ENCODE results near the gene PIK3R6.

The PIK3R6 gene

DNA sequence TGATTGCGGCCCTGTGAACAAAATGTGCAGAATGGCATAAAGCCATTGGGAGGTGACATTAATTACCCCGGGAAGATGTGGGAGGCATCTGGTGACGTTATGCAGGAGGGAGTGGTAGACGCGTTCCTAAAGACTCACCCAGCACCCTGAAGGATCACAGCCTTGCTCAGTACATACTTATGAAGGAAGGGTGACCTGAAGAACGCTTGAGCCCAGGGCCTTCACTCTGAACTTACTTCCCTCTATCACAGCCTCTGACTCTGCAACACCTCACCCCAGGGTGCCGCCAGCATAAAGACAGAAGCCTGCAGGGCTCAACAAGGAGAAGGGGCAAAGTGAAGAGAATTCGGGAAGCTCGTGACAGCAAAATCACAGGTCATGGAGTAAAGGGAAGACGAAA, 77.7 kb downstream of the PIK3R6 start:
- no peaks in the 10 kb centered on the region for H3K36me3 ChIP-seq (ENCODE audit: insufficient read depth)
- H3K79me2 ChIP-seq (ENCODE audit: insufficient read depth, low read depth) = no peaks in the 10 kb centered on the region
- H3K4me1 ChIP-seq (ENCODE audit: low read depth, poor library complexity, severe bottlenecking) = no peaks in the 10 kb centered on the region
- H3K4me3 ChIP-seq (IDR thresholded peaks at IDR 0.05; ENCODE audit: insufficient read depth, low read depth, low read length) = no peak overlapping the region
- no peak overlapping the region for H3K9ac ChIP-seq
- H4K20me1 ChIP-seq (ENCODE audit: insufficient read depth) = no peaks in the 10 kb centered on the region
- H3K27me3 ChIP-seq (ENCODE audit: insufficient read depth, low read depth) = no peaks in the 10 kb centered on the region
- H3K4me2 ChIP-seq = no peak overlapping the region
- no peak overlapping the region for H3K27ac ChIP-seq
- no peak overlapping the region for H2AFZ ChIP-seq (ENCODE audit: low read depth)
- TF ChIP-seq CTCF (conservative IDR thresholded peaks at IDR 0.05; ENCODE audit: low read depth, low read length) = no peak

DNA sequence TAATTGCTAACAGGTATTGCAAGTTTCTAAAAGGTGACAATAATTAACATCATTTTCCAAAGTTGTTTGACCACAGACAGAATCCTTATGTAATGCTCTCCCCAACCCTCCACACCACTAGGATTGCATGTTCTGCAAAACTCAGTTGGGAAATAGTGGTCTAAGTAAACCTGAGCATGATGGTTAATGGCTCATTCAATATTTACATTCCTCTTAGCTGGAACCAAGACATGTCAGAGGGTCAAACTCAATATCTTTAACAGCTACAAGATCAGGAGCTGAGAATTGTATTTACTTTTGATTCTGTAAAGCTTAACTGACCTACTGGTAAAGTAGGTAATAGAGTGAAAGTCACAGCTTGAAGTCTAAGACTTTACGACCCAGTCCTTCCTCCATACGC, 78.5 kb downstream of the PIK3R6 start:
- Histone ChIP-seq H4K20me1 (ENCODE audit: insufficient read depth) (no peaks in the 10 kb centered on the region), H3K4me2 (no peak overlapping the region), H3K36me3 (ENCODE audit: insufficient read depth) (no peaks in the 10 kb centered on the region), H3K79me2 (ENCODE audit: insufficient read depth, low read depth) (no peaks in the 10 kb centered on the region), H3K4me3 (IDR thresholded peaks at IDR 0.05; ENCODE audit: insufficient read depth, low read depth, low read length) (no peak overlapping the region), H2AFZ (ENCODE audit: low read depth) (no peak overlapping the region), H3K27ac (no peak overlapping the region), H3K4me1 (ENCODE audit: low read depth, poor library complexity, severe bottlenecking) (no peaks in the 10 kb centered on the region), H3K9ac (no peak overlapping the region), H3K27me3 (ENCODE audit: insufficient read depth, low read depth) (no peaks in the 10 kb centered on the region)
- no peak for TF ChIP-seq CTCF (conservative IDR thresholded peaks at IDR 0.05; ENCODE audit: low read depth, low read length)

GRCh38 chr17:8785547-8786413, 81.7 kb downstream of the PIK3R6 start:
- no peak overlapping the region for H3K4me2 ChIP-seq
- no peak overlapping the region for H2AFZ ChIP-seq (ENCODE audit: low read depth)
- H3K36me3 ChIP-seq (ENCODE audit: insufficient read depth) = no peaks in the 10 kb centered on the region
- H3K9ac ChIP-seq = no peak overlapping the region
- H4K20me1 ChIP-seq (ENCODE audit: insufficient read depth) = no peaks in the 10 kb centered on the region
- no peaks in the 10 kb centered on the region for H3K79me2 ChIP-seq (ENCODE audit: insufficient read depth, low read depth)
- H3K4me1 ChIP-seq (ENCODE audit: low read depth, poor library complexity, severe bottlenecking) = no peaks in the 10 kb centered on the region
- no peak overlapping the region for H3K27ac ChIP-seq
- no peaks in the 10 kb centered on the region for H3K27me3 ChIP-seq (ENCODE audit: insufficient read depth, low read depth)
- H3K4me3 ChIP-seq (IDR thresholded peaks at IDR 0.05; ENCODE audit: insufficient read depth, low read depth, low read length) = no peak overlapping the region
- TF ChIP-seq CTCF (conservative IDR thresholded peaks at IDR 0.05; ENCODE audit: low read depth, low read length) = peak; percentile 56

- no peak overlapping the region for H3K9ac ChIP-seq
- H3K4me2 ChIP-seq = no peak overlapping the region
- no peak overlapping the region for H2AFZ ChIP-seq (ENCODE audit: low read depth)
- no peaks in the 10 kb centered on the region for H3K4me1 ChIP-seq (ENCODE audit: low read depth, poor library complexity, severe bottlenecking)
- no peaks in the 10 kb centered on the region for H3K36me3 ChIP-seq (ENCODE audit: insufficient read depth)
- no peak for TF ChIP-seq CTCF (conservative IDR thresholded peaks at IDR 0.05; ENCODE audit: low read depth, low read length)
- H4K20me1 ChIP-seq (ENCODE audit: insufficient read depth) = no peaks in the 10 kb centered on the region
- H3K27me3 ChIP-seq (ENCODE audit: insufficient read depth, low read depth) = no peaks in the 10 kb centered on the region
- no peak overlapping the region for H3K27ac ChIP-seq
- H3K4me3 ChIP-seq (IDR thresholded peaks at IDR 0.05; ENCODE audit: insufficient read depth, low read depth, low read length) = no peak overlapping the region
- no peaks in the 10 kb centered on the region for H3K79me2 ChIP-seq (ENCODE audit: insufficient read depth, low read depth)
Measured at GRCh38 chr17:8782176-8782575, 85.3 kb downstream of the PIK3R6 start.
